NOMO-1 (cell line): ENCODE results near the gene PTAFR.

ENCODE experiments used
- DNase-seq, 2 experiments: peaks; one replicate each; lab custom pipeline; 2025; ENCODE audit not compliant: unreplicated experiment in 2 of 2; lab: John Stamatoyannopoulos, UW

PTAFR gene

GRCh38 chr1:28126212-28126611, 50.3 kb downstream of the PTAFR start:
- DNase-seq = no peak

- peak; percentile 55 to 61 for DNase-seq
Measured at GRCh38 chr1:28123461-28123961, 53.0 kb downstream of the PTAFR start.

GRCh38 chr1:28122183-28122582, 54.3 kb downstream of the PTAFR start:
- DNase-seq = no peak

GRCh38 chr1:28119556-28119955, 56.9 kb downstream of the PTAFR start:
- no peak for DNase-seq

- no peak for DNase-seq
Measured at GRCh38 chr1:28118640-28119307, 57.7 kb downstream of the PTAFR start.

- peak; percentile 95 for DNase-seq
Measured at GRCh38 chr1:28115267-28115666, 61.2 kb downstream of the PTAFR start.

- DNase-seq = no peak
Measured at GRCh38 chr1:28114844-28115243, 61.6 kb downstream of the PTAFR start.

- DNase-seq = no peak
Measured at GRCh38 chr1:28113242-28113572, 63.3 kb downstream of the PTAFR start.

GRCh38 chr1:28112388-28113241, 63.9 kb downstream of the PTAFR start:
- peak; percentile 77 to 79 for DNase-seq

GRCh38 chr1:28111157-28111556, 65.3 kb downstream of the PTAFR start:
- peak; percentile 66 to 94 for DNase-seq

- no peak for DNase-seq
Measured at GRCh38 chr1:28110555-28110954, 65.9 kb downstream of the PTAFR start.

GRCh38 chr1:28109639-28110038, 66.9 kb downstream of the PTAFR start:
- DNase-seq = no peak

GRCh38 chr1:28108001-28108400, 68.5 kb downstream of the PTAFR start:
- DNase-seq = no peak

GRCh38 chr1:28104866-28105467, 71.5 kb downstream of the PTAFR start:
- DNase-seq = no peak

GRCh38 chr1:28102189-28102588, 74.3 kb downstream of the PTAFR start:
- DNase-seq = no peak

GRCh38 chr1:28099050-28099769, 77.3 kb downstream of the PTAFR start:
- DNase-seq = no peak
